A673 (cell line): ENCODE data around the gene RTL1. TPM values are rescaled to one million over a fixed set of nuclear protein-coding genes. Genes with fewer than 3 reads are reported as not detected.

Experiments
- BruUV-seq: library from RNA; stranded (reverse); fragments of 400-500 nt; replicated peaks from 2 replicates; lab custom pipeline; 2021; lab: Mats Ljungman, UMichigan
- CTCF ChIA-PET: fragments of 300-600 bp; sonication (Branson Sonifier 250); formaldehyde crosslinking; loops from one replicate; lab custom pipeline; 2022; ENCODE audit warnings: antibody characterized with exemption; lab: Charles Lee
- POLR2A ChIA-PET: fragments of 300-600 bp; sonication (Branson Sonifier 250); formaldehyde crosslinking; loops from one replicate; lab custom pipeline; 2022; ENCODE audit warnings: antibody characterized with exemption; ENCODE audit not compliant: low non-redundant PET; lab: Charles Lee
- DNase-seq: peaks from one replicate; pipeline ENCODE4 v3.0.0-alpha.2; 2015; ENCODE audit warnings: low spot score
- H3K27ac ChIP-seq: fragments of 200-600 bp; sonication (generic); 2 replicates; pipeline ENCODE4 v1.5.1; 2016; ENCODE audit warnings: mixed run types, low read depth, mild to moderate bottlenecking, mixed read lengths, antibody characterized with exemption, low read length; ENCODE audit not compliant: poor library complexity, severe bottlenecking
- H3K27me3 ChIP-seq: fragments of 200-600 bp; sonication (generic); replicated peaks from 2 replicates; pipeline ENCODE4 v1.6.1; 2017; ENCODE audit warnings: mixed run types, low read depth, mild to moderate bottlenecking, mixed read lengths, antibody characterized with exemption, low read length; ENCODE audit not compliant: insufficient read depth, poor library complexity
- H3K36me3 ChIP-seq: fragments of 200-600 bp; sonication (generic); 2 replicates; pipeline ENCODE4 v1.6.1; 2016; ENCODE audit warnings: mixed run types, mild to moderate bottlenecking, mixed read lengths, antibody characterized with exemption, low read length; ENCODE audit not compliant: insufficient read depth, poor library complexity, severe bottlenecking
- H3K4me1 ChIP-seq: fragments of 200-600 bp; sonication (generic); 2 replicates; pipeline ENCODE4 v1.6.1; 2017; ENCODE audit warnings: mixed run types, mild to moderate bottlenecking, mixed read lengths, antibody characterized with exemption, low read length; ENCODE audit not compliant: insufficient read depth, poor library complexity, severe bottlenecking
- H3K4me3 ChIP-seq: fragments of 200-600 bp; sonication (generic); 2 replicates; pipeline ENCODE4 v1.5.1; 2016; ENCODE audit warnings: low read depth, mixed run types, mild to moderate bottlenecking, mixed read lengths, low read length; ENCODE audit not compliant: poor library complexity, severe bottlenecking
- H3K9me3 ChIP-seq: fragments of 200-600 bp; sonication (generic); 2 replicates; pipeline ENCODE4 v1.6.1; 2016; ENCODE audit warnings: mixed run types, low read depth, mild to moderate bottlenecking, mixed read lengths, antibody characterized with exemption, low read length; ENCODE audit not compliant: poor library complexity, severe bottlenecking
- EZH2 ChIP-seq: fragments of 200-600 bp; sonication (generic); IDR thresholded peaks from 2 replicates; pipeline ENCODE4 v1.6.1; 2017; ENCODE audit warnings: borderline replicate concordance, low read depth, mild to moderate bottlenecking, mixed read lengths, antibody characterized with exemption, low read length; ENCODE audit not compliant: poor library complexity, severe bottlenecking
- intact Hi-C: fragments of 100-400 bp; cut with micrococcal nuclease; formaldehyde crosslinking; loops from one replicate; pipeline ENCODE4 v1.10.0; 2022; ENCODE audit not compliant: unreplicated experiment
- total RNA-seq: library from RNA; stranded (reverse); gene quantifications from 2 replicates; pipeline ENCODE4 v1.2.3, GENCODE V29; 2021
- TF ChIP-seq, protein P1 (sequence below): fragments of 300-800, 200-600 bp; sonication (generic); conservative IDR thresholded peaks from 2 replicates; pipeline ENCODE4 v1.5.1; 2017; ENCODE audit warnings: low read depth, mild to moderate bottlenecking, antibody characterized with exemption, low read length, moderate library complexity, mixed read lengths

The RTL1 gene
- total RNA-seq, 1 experiment from 2014 or later = 0.09 TPM

- CTCF ChIA-PET = no interaction called here
- no TSS peak for BruUV-seq
- peaks cover 9% of the 10 kb centered on the region for H3K4me1 ChIP-seq
- no peak overlapping the region for H3K27ac ChIP-seq
- DNase-seq = no peak
- POLR2A ChIA-PET = no interaction called here
- intact Hi-C loops = no loop called here
- H3K27me3 ChIP-seq = no peaks in the 10 kb centered on the region
- no peaks in the 10 kb centered on the region for H3K36me3 ChIP-seq
- H3K4me3 ChIP-seq = no peak overlapping the region
- no peak for TF ChIP-seq EZH2
- TF ChIP-seq, protein P1, sequence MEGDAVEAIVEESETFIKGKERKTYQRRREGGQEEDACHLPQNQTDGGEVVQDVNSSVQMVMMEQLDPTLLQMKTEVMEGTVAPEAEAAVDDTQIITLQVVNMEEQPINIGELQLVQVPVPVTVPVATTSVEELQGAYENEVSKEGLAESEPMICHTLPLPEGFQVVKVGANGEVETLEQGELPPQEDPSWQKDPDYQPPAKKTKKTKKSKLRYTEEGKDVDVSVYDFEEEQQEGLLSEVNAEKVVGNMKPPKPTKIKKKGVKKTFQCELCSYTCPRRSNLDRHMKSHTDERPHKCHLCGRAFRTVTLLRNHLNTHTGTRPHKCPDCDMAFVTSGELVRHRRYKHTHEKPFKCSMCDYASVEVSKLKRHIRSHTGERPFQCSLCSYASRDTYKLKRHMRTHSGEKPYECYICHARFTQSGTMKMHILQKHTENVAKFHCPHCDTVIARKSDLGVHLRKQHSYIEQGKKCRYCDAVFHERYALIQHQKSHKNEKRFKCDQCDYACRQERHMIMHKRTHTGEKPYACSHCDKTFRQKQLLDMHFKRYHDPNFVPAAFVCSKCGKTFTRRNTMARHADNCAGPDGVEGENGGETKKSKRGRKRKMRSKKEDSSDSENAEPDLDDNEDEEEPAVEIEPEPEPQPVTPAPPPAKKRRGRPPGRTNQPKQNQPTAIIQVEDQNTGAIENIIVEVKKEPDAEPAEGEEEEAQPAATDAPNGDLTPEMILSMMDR = no peak
- H3K9me3 ChIP-seq = no peaks in the 10 kb centered on the region
Measured at GRCh38 chr14:100865682-100866591, 37.6 kb downstream of the RTL1 start.

DNA sequence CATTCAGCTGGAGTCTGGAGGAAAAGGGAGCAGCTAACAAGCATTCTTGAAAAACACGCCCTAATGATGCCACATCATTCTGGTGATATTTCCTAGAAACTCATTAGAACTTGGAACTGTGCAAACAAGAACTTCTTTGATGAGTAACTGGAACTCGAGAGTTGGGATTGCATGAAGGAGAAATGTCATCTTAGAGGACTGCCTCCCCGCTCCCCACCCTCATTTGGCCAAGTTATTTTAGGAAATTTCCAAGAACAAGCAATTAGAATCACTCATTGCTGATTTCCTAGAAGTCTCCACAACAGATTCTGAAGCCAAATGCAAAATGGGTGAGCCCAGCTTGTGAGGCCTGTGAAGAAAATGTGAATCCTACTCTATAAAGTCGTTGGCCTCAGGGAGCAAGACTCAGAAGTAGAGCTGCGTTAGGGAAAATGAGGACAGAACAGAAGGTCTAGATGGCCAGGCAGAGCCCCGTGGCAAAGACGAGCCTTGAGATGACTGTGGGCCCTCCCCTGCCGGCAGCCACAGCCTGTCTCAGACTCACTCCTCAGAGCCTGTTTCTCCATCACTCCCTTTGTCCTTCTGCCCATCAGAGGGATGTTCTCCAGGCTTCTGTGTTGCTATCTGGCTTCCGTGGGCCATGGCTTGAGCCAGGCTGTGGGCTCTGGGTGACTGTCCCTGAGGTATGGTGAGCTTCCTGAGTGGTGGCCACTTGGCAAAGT, 38.4 kb downstream of the RTL1 start:
- BruUV-seq = no TSS peak
- Histone ChIP-seq H3K9me3 (no peaks in the 10 kb centered on the region), H3K27ac (no peak overlapping the region), H3K4me1 (peaks cover 16% of the 10 kb centered on the region), H3K27me3 (no peaks in the 10 kb centered on the region), H3K4me3 (no peak overlapping the region), H3K36me3 (no peaks in the 10 kb centered on the region)
- POLR2A ChIA-PET = no interaction called here
- intact Hi-C loops = no loop called here
- DNase-seq = no peak
- CTCF ChIA-PET = no interaction called here
- TF ChIP-seq, protein P1 = no peak
- TF ChIP-seq EZH2 = no peak

DNA sequence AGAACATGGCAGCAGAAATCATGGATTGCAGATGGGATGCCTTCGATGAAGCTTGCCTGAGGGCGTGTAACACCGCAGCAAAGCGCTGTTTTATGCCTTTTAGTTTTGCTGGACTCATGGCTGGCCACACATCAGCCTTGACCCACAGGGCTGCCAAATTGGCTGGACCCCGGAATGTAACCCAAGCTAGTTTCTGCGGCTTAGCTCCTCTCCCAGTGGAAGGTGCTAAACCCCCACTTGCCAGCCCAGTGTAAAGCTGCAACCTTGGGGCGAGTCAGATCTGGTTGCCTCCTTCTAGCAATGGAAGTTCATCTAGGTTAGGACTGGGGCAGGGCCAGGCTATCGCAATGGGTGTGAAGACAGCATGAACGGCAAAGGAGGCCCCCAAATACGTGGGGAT, 39.3 kb downstream of the RTL1 start:
- H3K9me3 ChIP-seq = no peaks in the 10 kb centered on the region
- intact Hi-C loops = no loop called here
- POLR2A ChIA-PET = no interaction called here
- peaks cover 25% of the 10 kb centered on the region for H3K4me1 ChIP-seq
- DNase-seq = no peak
- TF ChIP-seq, protein P1 = no peak
- TF ChIP-seq EZH2 = no peak
- CTCF ChIA-PET = no interaction called here
- BruUV-seq = no TSS peak
- H3K27me3 ChIP-seq = no peaks in the 10 kb centered on the region
- H3K4me3 ChIP-seq = no peak overlapping the region
- H3K36me3 ChIP-seq = no peaks in the 10 kb centered on the region
- H3K27ac ChIP-seq = no peak overlapping the region
